OCI-LY1 (cell line): Measurements from ENCODE around the gene INPP5A.

Experiments
- H2AFZ ChIP-seq: fragments of 200-600 bp; sonication (generic), shearing (Covaris generic); 2 replicates; pipeline ENCODE4 v1.6.0; 2014; ENCODE audit warnings: antibody characterized with exemption, mild to moderate bottlenecking, low read length
- H3F3A ChIP-seq: fragments of 200-600 bp; sonication (generic), shearing (Covaris generic); 2 replicates; pipeline ENCODE4 v1.6.0; 2014; ENCODE audit warnings: mild to moderate bottlenecking, antibody characterized with exemption, low read length, moderate library complexity; ENCODE audit not compliant: insufficient read depth
- H3K27ac ChIP-seq: fragments of 200-600 bp; sonication (generic); 2 replicates; pipeline ENCODE4 v1.5.1; 2014; ENCODE audit warnings: low read length, mixed run types, mild to moderate bottlenecking, low read depth; ENCODE audit not compliant: poor library complexity, severe bottlenecking
- H3K27me3 ChIP-seq: fragments of 200-600 bp; sonication (generic); 2 replicates; pipeline ENCODE4 v1.6.0; 2014; ENCODE audit warnings: antibody characterized with exemption, mild to moderate bottlenecking, low read length, moderate library complexity; ENCODE audit not compliant: insufficient read depth
- H3K36me3 ChIP-seq: fragments of 200-600 bp; sonication (generic); 2 replicates; pipeline ENCODE4 v1.6.1; 2014; ENCODE audit warnings: mild to moderate bottlenecking, antibody characterized with exemption, low read length, moderate library complexity, mixed read lengths; ENCODE audit not compliant: insufficient read depth
- H3K4me1 ChIP-seq: fragments of 200-600 bp; sonication (generic); 2 replicates; pipeline ENCODE4 v1.5.1; 2014; ENCODE audit warnings: mild to moderate bottlenecking, low read length, moderate library complexity; ENCODE audit not compliant: insufficient read depth, severe bottlenecking
- H3K4me2 ChIP-seq: fragments of 200-600 bp; sonication (generic), shearing (Covaris generic); 2 replicates; pipeline ENCODE4 v1.6.1; 2014; ENCODE audit warnings: low read length
- H3K4me3 ChIP-seq: fragments of 200-600 bp; sonication (generic); 2 replicates; pipeline ENCODE4 v1.5.1; 2014; ENCODE audit warnings: low read length, low read depth, mild to moderate bottlenecking, mixed read lengths; ENCODE audit not compliant: poor library complexity, severe bottlenecking
- H3K79me2 ChIP-seq: fragments of 200-600 bp; shearing (Covaris generic); 2 replicates; pipeline ENCODE4 v1.6.1; 2016; ENCODE audit warnings: mixed run types, low read length, mixed read lengths; ENCODE audit not compliant: insufficient read depth
- H3K9ac ChIP-seq: fragments of 200-600 bp; sonication (generic), shearing (Covaris generic); 2 replicates; pipeline ENCODE4 v1.6.1; 2014; ENCODE audit warnings: mild to moderate bottlenecking, low read length, mixed read lengths
- H3K9me2 ChIP-seq: fragments of 200-600 bp; sonication (generic), shearing (Covaris generic); 2 replicates; pipeline ENCODE4 v1.6.1; 2014; ENCODE audit warnings: low read depth, mild to moderate bottlenecking, low read length, mixed read lengths
- H3K9me3 ChIP-seq: fragments of 200-600 bp; shearing (Covaris generic); 2 replicates; pipeline ENCODE4 v1.6.1; 2014; ENCODE audit warnings: low read length, mixed read lengths
- H4K20me1 ChIP-seq: fragments of 200-600 bp; sonication (generic), shearing (Covaris generic); 2 replicates; pipeline ENCODE4 v1.6.0; 2016; ENCODE audit warnings: mild to moderate bottlenecking, low read length; ENCODE audit not compliant: insufficient read depth
- CTCF ChIP-seq: fragments of 200-600 bp; sonication (generic), shearing (Covaris generic); IDR thresholded peaks from 2 replicates; pipeline ENCODE4 v1.5.1; 2017; ENCODE audit warnings: mild to moderate bottlenecking, antibody characterized with exemption, low read length, moderate library complexity, mixed read lengths
- EZH2 ChIP-seq: fragments of 200-600 bp; sonication (generic), shearing (Covaris generic); IDR thresholded peaks from 2 replicates; pipeline ENCODE4 v1.8.0; 2017; ENCODE audit warnings: borderline replicate concordance, mixed run types, mild to moderate bottlenecking, antibody characterized with exemption, low read length, moderate library complexity, mixed read lengths

Gene INPP5A

DNA sequence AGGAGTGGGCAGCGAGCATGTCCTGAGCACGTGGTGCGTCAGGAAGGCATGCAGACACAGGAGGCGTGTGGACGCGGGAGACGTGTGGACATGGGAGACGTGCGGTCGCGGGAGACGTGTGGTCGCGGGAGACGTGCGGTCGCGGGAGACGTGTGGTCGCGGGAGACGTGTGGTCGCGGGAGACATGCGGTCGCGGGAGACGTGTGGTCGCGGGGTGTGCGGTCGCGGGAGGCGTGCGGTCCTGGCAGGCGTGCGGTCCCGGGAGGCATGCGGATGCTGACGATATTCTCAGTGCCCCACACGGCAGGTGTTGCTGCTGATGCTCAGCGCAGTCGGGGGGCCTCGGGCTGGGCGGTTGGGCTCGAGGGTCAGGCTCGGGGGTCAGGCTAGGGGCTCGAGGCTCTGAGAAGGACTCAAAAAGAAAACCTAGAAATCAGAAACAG, 154.1 kb downstream of the INPP5A start:
- H3K27me3 ChIP-seq: no peaks in the 10 kb centered on the region
- H3K79me2 ChIP-seq: no peaks in the 10 kb centered on the region
- no peaks in the 10 kb centered on the region for H3K9me3 ChIP-seq
- no peak overlapping the region for H3K9ac ChIP-seq
- H3K27ac ChIP-seq: no peak overlapping the region
- no peaks in the 10 kb centered on the region for H3F3A ChIP-seq
- no peaks in the 10 kb centered on the region for H4K20me1 ChIP-seq
- no peak overlapping the region for H2AFZ ChIP-seq
- H3K4me2 ChIP-seq: no peak overlapping the region
- H3K4me3 ChIP-seq: no peak overlapping the region
- H3K9me2 ChIP-seq: no peaks in the 10 kb centered on the region
- no peaks in the 10 kb centered on the region for H3K36me3 ChIP-seq
- H3K4me1 ChIP-seq: no peaks in the 10 kb centered on the region
- TF ChIP-seq EZH2 (no peak), CTCF (no peak)

- H3K4me1 ChIP-seq: no peaks in the 10 kb centered on the region
- H3K9ac ChIP-seq: no peak overlapping the region
- H4K20me1 ChIP-seq: no peaks in the 10 kb centered on the region
- H3F3A ChIP-seq: no peaks in the 10 kb centered on the region
- H3K9me3 ChIP-seq: no peaks in the 10 kb centered on the region
- no peak overlapping the region for H3K27ac ChIP-seq
- TF ChIP-seq EZH2: no peak
- TF ChIP-seq CTCF: no peak
- H3K4me2 ChIP-seq: no peak overlapping the region
- no peak overlapping the region for H3K4me3 ChIP-seq
- no peaks in the 10 kb centered on the region for H3K27me3 ChIP-seq
- H2AFZ ChIP-seq: no peak overlapping the region
- H3K36me3 ChIP-seq: no peaks in the 10 kb centered on the region
- no peaks in the 10 kb centered on the region for H3K79me2 ChIP-seq
- no peaks in the 10 kb centered on the region for H3K9me2 ChIP-seq
Measured at GRCh38 chr10:132692311-132692710, 154.7 kb downstream of the INPP5A start.

GRCh38 chr10:132693676-132694075, 156.1 kb downstream of the INPP5A start:
- Histone ChIP-seq H3F3A (no peaks in the 10 kb centered on the region), H3K4me3 (no peak overlapping the region), H3K36me3 (no peaks in the 10 kb centered on the region), H3K27ac (no peak overlapping the region), H3K4me2 (no peak overlapping the region), H3K79me2 (no peaks in the 10 kb centered on the region), H2AFZ (no peak overlapping the region), H3K9me3 (no peaks in the 10 kb centered on the region), H3K9me2 (no peaks in the 10 kb centered on the region), H3K4me1 (no peaks in the 10 kb centered on the region), H3K27me3 (no peaks in the 10 kb centered on the region), H3K9ac (no peak overlapping the region), H4K20me1 (no peaks in the 10 kb centered on the region)
- TF ChIP-seq EZH2: no peak
- TF ChIP-seq CTCF: no peak
